ENCODE measurements around the gene SGCE.

Gene SGCE

DNA sequence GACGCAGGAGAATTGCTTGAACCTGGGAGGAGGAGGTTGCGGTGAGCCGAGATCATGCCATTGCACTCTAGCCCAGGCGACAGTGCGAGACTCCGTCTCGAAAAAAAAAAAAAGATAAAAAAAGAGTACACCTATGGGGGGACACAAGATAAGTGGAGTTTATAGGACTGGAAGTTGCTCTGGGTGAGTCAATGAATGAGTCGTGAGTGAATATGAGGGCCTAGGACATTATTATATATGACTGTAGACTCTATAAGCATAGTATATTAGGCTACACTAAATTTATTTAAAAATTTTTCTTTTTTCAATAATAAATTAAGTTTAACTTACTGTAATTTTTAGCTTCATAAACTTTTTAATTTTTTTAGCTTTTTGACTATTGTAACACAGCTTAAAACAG lies 19.4 kb upstream of the SGCE start:
- Histone ChIP-seq H3K36me3 (ENCODE audit: control insufficient read depth, insufficient read depth, low read length) (no peaks in the 10 kb centered on the region), H3K27me3 (ENCODE audit: control insufficient read depth, insufficient read depth, low read length) (no peaks in the 10 kb centered on the region), H3K4me1 (ENCODE audit: control insufficient read depth, insufficient read depth, low read length) (peaks cover 7% of the 10 kb centered on the region), H3K9ac (ENCODE audit: low read length) (no peak overlapping the region), H3K4me3 (ENCODE audit: low read length) (no peak overlapping the region), H3K9me3 (ENCODE audit: control insufficient read depth, low read length) (no peaks in the 10 kb centered on the region)

GRCh38 chr7:94671444-94672235 lies 15.7 kb upstream of the SGCE start:
- H3K9me3 ChIP-seq (ENCODE audit: control insufficient read depth, low read length): no peaks in the 10 kb centered on the region
- H3K4me1 ChIP-seq (ENCODE audit: control insufficient read depth, insufficient read depth, low read length): peaks cover 7% of the 10 kb centered on the region
- no peak overlapping the region for H3K9ac ChIP-seq (ENCODE audit: low read length)
- H3K36me3 ChIP-seq (ENCODE audit: control insufficient read depth, insufficient read depth, low read length): no peaks in the 10 kb centered on the region
- no peak overlapping the region for H3K4me3 ChIP-seq (ENCODE audit: low read length)
- no peaks in the 10 kb centered on the region for H3K27me3 ChIP-seq (ENCODE audit: control insufficient read depth, insufficient read depth, low read length)

GRCh38 chr7:94669773-94670495 lies 14.0 kb upstream of the SGCE start:
- Histone ChIP-seq H3K9me3 (ENCODE audit: control insufficient read depth, low read length) (no peaks in the 10 kb centered on the region), H3K9ac (ENCODE audit: low read length) (no peak overlapping the region), H3K27me3 (ENCODE audit: control insufficient read depth, insufficient read depth, low read length) (no peaks in the 10 kb centered on the region), H3K4me3 (ENCODE audit: low read length) (no peak overlapping the region), H3K4me1 (ENCODE audit: control insufficient read depth, insufficient read depth, low read length) (peaks cover 7% of the 10 kb centered on the region), H3K36me3 (ENCODE audit: control insufficient read depth, insufficient read depth, low read length) (no peaks in the 10 kb centered on the region)

DNA sequence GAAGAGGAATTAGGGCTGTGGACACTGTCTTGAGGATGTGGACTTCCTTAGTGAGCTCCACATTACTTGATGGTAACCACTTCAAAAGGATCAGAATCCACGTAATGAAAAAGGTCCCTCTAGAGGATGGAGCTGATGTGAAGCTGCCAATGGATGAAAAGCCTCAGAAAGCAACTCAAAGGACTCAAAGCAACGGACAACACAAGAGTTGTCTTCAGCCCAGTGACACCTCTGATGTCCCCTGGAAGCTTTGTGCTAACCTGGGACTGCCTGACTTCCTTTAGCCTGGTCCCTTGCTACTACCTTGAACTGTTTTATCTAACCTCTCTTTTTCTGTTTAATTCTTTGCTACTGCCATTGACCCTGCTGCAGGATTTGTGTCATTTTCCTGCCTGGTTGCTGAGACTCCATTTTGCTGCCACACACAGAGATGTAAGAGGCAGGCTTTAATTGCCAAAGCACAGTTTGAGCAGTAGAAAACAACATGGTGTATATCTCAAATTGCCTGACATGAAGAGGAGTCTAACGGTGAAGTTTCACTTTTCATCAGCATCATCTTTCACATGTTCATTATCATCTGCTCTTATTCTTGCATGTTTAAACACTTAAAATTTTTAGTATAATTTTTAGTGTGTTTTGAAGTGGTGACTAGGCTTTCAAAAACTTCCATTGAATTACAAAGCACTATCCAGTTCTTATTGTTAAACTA lies 11.1 kb upstream of the SGCE start:
- Histone ChIP-seq H3K4me3 (ENCODE audit: low read length) (no peak overlapping the region), H3K9ac (ENCODE audit: low read length) (no peak overlapping the region), H3K27me3 (ENCODE audit: control insufficient read depth, insufficient read depth, low read length) (no peaks in the 10 kb centered on the region), H3K36me3 (ENCODE audit: control insufficient read depth, insufficient read depth, low read length) (no peaks in the 10 kb centered on the region), H3K9me3 (ENCODE audit: control insufficient read depth, low read length) (no peaks in the 10 kb centered on the region), H3K4me1 (ENCODE audit: control insufficient read depth, insufficient read depth, low read length) (peaks cover 7% of the 10 kb centered on the region)

DNA sequence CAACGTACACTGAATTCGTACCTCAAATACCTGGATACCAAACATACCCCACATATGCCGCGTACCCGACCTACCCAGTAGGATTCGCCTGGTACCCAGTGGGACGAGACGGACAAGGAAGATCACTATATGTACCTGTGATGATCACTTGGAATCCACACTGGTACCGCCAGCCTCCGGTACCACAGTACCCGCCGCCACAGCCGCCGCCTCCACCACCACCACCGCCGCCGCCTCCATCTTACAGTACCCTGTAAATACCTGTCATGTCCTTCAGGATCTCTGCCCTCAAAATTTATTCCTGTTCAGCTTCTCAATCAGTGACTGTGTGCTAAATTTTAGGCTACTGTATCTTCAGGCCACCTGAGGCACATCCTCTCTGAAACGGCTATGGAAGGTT lies 9.5 kb upstream of the SGCE start:
- H3K4me1 ChIP-seq (ENCODE audit: control insufficient read depth, insufficient read depth, low read length): no peaks in the 10 kb centered on the region
- H3K4me3 ChIP-seq (ENCODE audit: low read length): no peak overlapping the region
- H3K9ac ChIP-seq (ENCODE audit: low read length): no peak overlapping the region
- no peaks in the 10 kb centered on the region for H3K9me3 ChIP-seq (ENCODE audit: control insufficient read depth, low read length)
- H3K27me3 ChIP-seq (ENCODE audit: control insufficient read depth, insufficient read depth, low read length): no peaks in the 10 kb centered on the region
- no peaks in the 10 kb centered on the region for H3K36me3 ChIP-seq (ENCODE audit: control insufficient read depth, insufficient read depth, low read length)

DNA sequence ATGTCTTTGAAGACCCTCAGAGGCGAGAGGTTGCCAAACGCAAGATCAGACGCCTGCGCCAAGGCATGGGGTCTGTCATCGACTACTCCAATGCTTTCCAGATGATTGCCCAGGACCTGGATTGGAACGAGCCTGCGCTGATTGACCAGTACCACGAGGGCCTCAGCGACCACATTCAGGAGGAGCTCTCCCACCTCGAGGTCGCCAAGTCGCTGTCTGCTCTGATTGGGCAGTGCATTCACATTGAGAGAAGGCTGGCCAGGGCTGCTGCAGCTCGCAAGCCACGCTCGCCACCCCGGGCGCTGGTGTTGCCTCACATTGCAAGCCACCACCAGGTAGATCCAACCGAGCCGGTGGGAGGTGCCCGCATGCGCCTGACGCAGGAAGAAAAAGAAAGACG lies 8.1 kb upstream of the SGCE start:
- H3K27me3 ChIP-seq (ENCODE audit: control insufficient read depth, insufficient read depth, low read length): no peaks in the 10 kb centered on the region
- H3K36me3 ChIP-seq (ENCODE audit: control insufficient read depth, insufficient read depth, low read length): no peaks in the 10 kb centered on the region
- H3K9me3 ChIP-seq (ENCODE audit: control insufficient read depth, low read length): no peaks in the 10 kb centered on the region
- no peaks in the 10 kb centered on the region for H3K4me1 ChIP-seq (ENCODE audit: control insufficient read depth, insufficient read depth, low read length)
- H3K9ac ChIP-seq (ENCODE audit: low read length): no peak overlapping the region
- no peak overlapping the region for H3K4me3 ChIP-seq (ENCODE audit: low read length)

DNA sequence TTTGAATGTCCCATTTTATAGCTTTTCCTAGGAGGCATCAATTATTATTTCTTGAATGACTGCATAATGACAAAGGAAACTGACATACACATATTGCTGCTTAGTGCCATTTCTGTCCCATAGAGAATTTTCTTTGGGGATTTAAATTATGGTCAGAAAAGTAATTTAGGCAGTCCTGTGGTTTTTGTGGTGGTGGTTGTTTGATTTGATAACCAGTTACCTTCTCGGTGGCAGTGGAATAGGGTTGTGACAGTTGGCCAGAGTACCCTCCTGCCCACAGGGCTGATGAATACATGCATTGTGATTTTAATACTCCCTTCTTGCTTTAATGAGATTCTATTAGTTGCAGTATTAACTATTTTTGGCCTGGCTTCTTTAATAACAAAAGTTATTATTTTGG lies 6.6 kb upstream of the SGCE start:
- Histone ChIP-seq H3K4me3 (ENCODE audit: low read length) (no peak overlapping the region), H3K4me1 (ENCODE audit: control insufficient read depth, insufficient read depth, low read length) (no peaks in the 10 kb centered on the region), H3K27me3 (ENCODE audit: control insufficient read depth, insufficient read depth, low read length) (no peaks in the 10 kb centered on the region), H3K9me3 (ENCODE audit: control insufficient read depth, low read length) (no peaks in the 10 kb centered on the region), H3K36me3 (ENCODE audit: control insufficient read depth, insufficient read depth, low read length) (no peaks in the 10 kb centered on the region), H3K9ac (ENCODE audit: low read length) (no peak overlapping the region)

GRCh38 chr7:94660006-94660405 lies 4.1 kb upstream of the SGCE start:
- Histone ChIP-seq H3K36me3 (ENCODE audit: control insufficient read depth, insufficient read depth, low read length) (no peaks in the 10 kb centered on the region), H3K4me1 (ENCODE audit: control insufficient read depth, insufficient read depth, low read length) (peaks cover 13% of the 10 kb centered on the region), H3K9ac (ENCODE audit: low read length) (no peak overlapping the region), H3K27me3 (ENCODE audit: control insufficient read depth, insufficient read depth, low read length) (peaks cover 15% of the 10 kb centered on the region), H3K9me3 (ENCODE audit: control insufficient read depth, low read length) (no peaks in the 10 kb centered on the region), H3K4me3 (ENCODE audit: low read length) (no peak overlapping the region)

DNA sequence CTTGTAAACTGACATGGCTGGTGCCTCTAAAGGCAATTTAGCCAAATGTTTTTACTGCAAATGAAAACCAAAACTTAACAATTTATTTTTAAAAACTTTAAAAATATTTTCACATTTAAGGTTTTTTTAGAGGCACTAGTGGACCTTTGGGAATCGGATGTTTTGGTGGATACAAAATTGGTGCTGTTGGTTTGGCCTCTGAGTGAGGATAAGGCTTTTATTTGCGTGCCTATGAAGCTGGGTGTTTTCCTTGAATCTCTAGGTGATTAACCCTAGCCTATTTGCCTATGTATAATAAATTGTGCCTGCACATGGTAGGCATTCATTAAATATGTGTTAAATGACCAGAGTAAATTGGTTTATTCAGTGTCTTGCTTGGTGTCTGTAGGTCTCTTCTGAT lies 2.9 kb upstream of the SGCE start:
- H3K36me3 ChIP-seq (ENCODE audit: control insufficient read depth, insufficient read depth, low read length): no peaks in the 10 kb centered on the region
- peak overlapping the region; percentile 39 for H3K9ac ChIP-seq (ENCODE audit: low read length)
- H3K27me3 ChIP-seq (ENCODE audit: control insufficient read depth, insufficient read depth, low read length): peaks cover 27% of the 10 kb centered on the region
- no peak overlapping the region for H3K4me3 ChIP-seq (ENCODE audit: low read length)
- peaks cover 15% of the 10 kb centered on the region for H3K4me1 ChIP-seq (ENCODE audit: control insufficient read depth, insufficient read depth, low read length)
- H3K9me3 ChIP-seq (ENCODE audit: control insufficient read depth, low read length): no peaks in the 10 kb centered on the region

DNA sequence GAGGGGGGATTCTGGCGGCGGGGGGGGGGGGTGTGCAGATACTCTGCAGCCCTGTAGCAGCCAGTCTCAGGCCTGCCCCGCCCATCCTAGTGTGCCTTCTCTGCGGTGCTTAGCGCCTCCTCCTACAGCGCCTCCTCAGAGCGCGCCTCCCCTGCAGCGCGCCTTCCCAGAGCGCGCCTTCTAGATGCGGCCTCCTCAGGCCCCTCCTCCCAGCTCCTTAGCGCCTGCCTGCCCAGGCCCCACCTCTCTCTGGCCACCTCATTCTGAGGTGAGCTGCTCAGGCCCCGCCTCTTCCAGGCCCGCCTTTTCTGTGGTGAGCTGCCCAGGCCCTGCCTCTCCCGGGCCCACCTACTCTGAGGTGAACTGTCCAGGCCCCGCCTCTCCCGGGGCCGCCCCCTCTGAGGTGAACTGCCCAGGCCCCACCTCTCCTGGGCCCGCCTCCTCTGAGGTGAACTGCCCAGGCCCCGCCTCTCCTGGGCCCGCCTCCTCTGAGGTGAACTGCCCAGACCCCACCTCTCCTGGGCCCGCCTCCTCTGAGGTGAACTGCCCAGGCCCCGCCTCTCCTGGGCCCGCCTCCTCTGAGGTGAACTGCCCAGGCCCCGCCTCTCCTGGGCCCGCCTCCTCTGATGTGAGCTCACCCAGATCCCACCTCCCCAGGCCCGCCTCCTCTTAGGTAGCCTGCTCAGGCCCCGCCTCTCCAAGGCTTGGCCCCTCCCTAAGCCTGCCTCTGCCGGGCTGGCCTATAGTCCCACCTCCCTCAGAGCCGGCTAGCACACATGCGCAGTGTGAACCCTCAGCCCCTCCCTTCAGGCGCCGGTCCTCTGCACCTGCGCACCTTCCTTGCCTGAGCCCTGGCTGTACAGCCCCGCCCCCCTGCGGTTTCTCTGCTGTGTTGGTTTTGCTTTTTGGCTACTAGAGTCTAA lies 2.1 kb upstream of the SGCE start:
- Histone ChIP-seq H3K36me3 (ENCODE audit: control insufficient read depth, insufficient read depth, low read length) (no peaks in the 10 kb centered on the region), H3K9me3 (ENCODE audit: control insufficient read depth, low read length) (no peaks in the 10 kb centered on the region), H3K27me3 (ENCODE audit: control insufficient read depth, insufficient read depth, low read length) (peaks cover 27% of the 10 kb centered on the region), H3K9ac (ENCODE audit: low read length) (no peak overlapping the region), H3K4me3 (ENCODE audit: low read length) (no peak overlapping the region), H3K4me1 (ENCODE audit: control insufficient read depth, insufficient read depth, low read length) (peaks cover 15% of the 10 kb centered on the region)

- Histone ChIP-seq H3K9ac (ENCODE audit: low read length) (no peak overlapping the region), H3K27me3 (ENCODE audit: control insufficient read depth, insufficient read depth, low read length) (peaks cover 27% of the 10 kb centered on the region), H3K36me3 (ENCODE audit: control insufficient read depth, insufficient read depth, low read length) (no peaks in the 10 kb centered on the region), H3K4me1 (ENCODE audit: control insufficient read depth, insufficient read depth, low read length) (peaks cover 15% of the 10 kb centered on the region), H3K4me3 (ENCODE audit: low read length) (peak overlapping the region; percentile 36), H3K9me3 (ENCODE audit: control insufficient read depth, low read length) (no peaks in the 10 kb centered on the region)
Observed at GRCh38 chr7:94656925-94657731, 1.2 kb upstream of the SGCE start.
